ENCODE data around the gene DENND6B. TPM values are rescaled to one million over a fixed set of nuclear protein-coding genes. Genes with fewer than 3 reads are reported as not detected.
A peak's percentile ranks its signal among the peaks of the same experiment; 100 is the strongest.
"Not testable (repeated sequence)": the region's sequence is repeated elsewhere in the genome, so short reads cannot be mapped to it uniquely, and the experiment has no call there.

Gene DENND6B, protein sequence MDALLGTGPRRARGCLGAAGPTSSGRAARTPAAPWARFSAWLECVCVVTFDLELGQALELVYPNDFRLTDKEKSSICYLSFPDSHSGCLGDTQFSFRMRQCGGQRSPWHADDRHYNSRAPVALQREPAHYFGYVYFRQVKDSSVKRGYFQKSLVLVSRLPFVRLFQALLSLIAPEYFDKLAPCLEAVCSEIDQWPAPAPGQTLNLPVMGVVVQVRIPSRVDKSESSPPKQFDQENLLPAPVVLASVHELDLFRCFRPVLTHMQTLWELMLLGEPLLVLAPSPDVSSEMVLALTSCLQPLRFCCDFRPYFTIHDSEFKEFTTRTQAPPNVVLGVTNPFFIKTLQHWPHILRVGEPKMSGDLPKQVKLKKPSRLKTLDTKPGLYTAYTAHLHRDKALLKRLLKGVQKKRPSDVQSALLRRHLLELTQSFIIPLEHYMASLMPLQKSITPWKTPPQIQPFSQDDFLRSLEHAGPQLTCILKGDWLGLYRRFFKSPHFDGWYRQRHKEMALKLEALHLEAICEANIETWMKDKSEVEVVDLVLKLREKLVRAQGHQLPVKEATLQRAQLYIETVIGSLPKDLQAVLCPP
- total RNA-seq = 1 to 10 TPM; 2.2 to 3.1 (median 2.7) TPM

- peak; percentile 99 for ATAC-seq (ENCODE audit: low FRiP score)
- no peak for DNase-seq (ENCODE audit: low spot score)
- peak in 1 of 3 donors; percentile 3 for TF ChIP-seq CTCF (IDR thresholded peaks at IDR 0.05)
These were observed at the start of gene DENND6B for GRCh38 chr22:50326956-50327710. Gene DENND6B, minus strand, starts transcription at chr22:50327012. Its CDS starts 24 bp downstream, at chr22:50326988.

DNA sequence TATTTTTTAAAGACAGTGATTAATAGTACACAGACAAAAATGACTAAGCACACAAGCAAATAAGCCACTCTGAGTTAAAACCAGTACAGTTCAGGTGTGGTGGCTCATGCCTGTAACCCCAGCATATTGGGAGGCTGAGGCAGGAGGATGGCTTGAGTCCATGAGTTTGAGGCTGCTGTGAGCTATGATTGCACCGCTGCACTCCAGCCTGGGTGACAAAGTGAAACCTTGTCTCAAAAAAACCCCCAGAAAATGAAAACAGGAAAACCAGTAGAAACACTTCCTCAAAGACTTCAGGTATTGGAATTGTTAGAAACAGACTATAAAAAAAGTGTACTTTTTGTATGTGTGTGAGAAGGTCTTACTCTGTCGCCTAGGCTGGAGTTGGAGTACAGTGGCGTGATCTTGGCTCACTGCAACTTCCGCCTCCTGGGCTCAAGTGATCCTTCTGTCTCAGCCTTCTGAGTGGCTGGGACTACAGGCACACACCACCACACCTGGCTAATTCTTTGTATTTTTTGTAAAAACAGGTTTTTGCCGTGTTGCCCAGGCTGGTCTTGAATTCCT is 49.4 kb upstream of the DENND6B start:
- no peak for TF ChIP-seq CTCF (IDR thresholded peaks at IDR 0.05)
- DNase-seq (ENCODE audit: low spot score) = no peak
- ATAC-seq (ENCODE audit: low FRiP score) = no peak

DNA sequence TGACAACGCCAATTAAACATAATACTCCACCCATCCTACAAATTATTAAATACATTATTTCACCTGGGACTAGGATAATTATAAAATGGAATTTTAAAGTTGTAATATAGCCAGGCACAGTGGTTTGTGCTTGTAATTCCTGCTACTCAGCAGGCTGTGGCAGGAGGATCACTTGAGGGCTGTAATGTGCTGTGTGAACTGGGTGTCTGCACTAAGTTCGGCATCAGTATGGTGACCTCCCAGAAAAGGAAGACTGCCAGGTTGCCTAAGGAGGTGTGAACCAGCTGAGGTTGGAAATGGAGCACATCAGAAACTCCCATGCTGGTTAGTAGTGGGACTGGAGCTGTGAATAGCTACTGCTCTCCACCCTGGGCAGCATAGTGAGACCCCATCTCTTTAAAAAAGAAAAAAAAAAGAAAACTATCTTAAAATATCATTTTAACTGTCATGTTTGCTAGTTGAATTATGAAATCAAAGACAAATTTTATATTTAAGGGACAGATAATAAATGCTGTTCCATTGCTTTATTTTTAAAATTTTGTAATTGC is 44.4 kb upstream of the DENND6B start:
- TF ChIP-seq CTCF (IDR thresholded peaks at IDR 0.05) = no peak
- ATAC-seq (ENCODE audit: low FRiP score) = no peak
- DNase-seq (ENCODE audit: low spot score) = no peak

GRCh38 chr22:50367778-50368500 is 41.1 kb upstream of the DENND6B start:
- no peak for DNase-seq (ENCODE audit: low spot score)
- ATAC-seq (ENCODE audit: low FRiP score) = no peak
- TF ChIP-seq CTCF (IDR thresholded peaks at IDR 0.05) = no peak

- not testable (repeated sequence) for ATAC-seq (ENCODE audit: low FRiP score); DNase-seq (ENCODE audit: low spot score)
These were observed 37.0 kb upstream of the DENND6B start for GRCh38 chr22:50363803-50364194.

GRCh38 chr22:50363166-50363802 is 36.5 kb upstream of the DENND6B start:
- TF ChIP-seq CTCF (IDR thresholded peaks at IDR 0.05) = no peak
- no peak for ATAC-seq (ENCODE audit: low FRiP score)
- no peak for DNase-seq (ENCODE audit: low spot score)

Data from omental fat pad (tissue), 4 donors.